Measurements from ENCODE around the gene MAGI2.

Gene MAGI2

DNA sequence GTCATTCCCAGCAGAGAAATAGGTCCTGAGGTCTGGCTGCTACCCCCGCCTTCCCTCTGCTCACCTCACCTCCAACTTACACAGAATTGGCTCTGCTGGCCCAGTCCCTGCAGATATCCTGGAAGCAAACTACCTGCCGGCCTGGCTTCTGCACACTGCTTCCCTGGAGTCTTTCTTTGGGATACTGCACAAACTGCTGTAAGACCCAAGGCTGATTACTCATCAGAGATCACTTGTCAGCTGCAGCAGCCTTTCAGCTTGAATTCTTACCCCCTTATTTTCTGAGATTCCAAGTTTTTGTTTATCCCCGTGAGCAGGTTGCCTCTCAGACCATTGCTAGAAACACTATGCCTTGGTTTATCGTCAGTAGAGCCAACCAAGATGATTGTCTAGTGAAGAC, 1228.5 kb downstream of the MAGI2 start:
- no peak overlapping the region for H4K91ac ChIP-seq (ENCODE audit: low read depth, low read length, poor library complexity)

GRCh38 chr7:78223598-78223997, 1229.9 kb downstream of the MAGI2 start:
- Histone ChIP-seq H3K36me3 (replicated peaks in 1 of 2; ENCODE audit: control insufficient read depth in 2 of 2, insufficient read depth in 2 of 2, low read length in 2 of 2) (no peaks in the 10 kb centered on the region), H2BK15ac (ENCODE audit: low read length) (no peak overlapping the region), H4K8ac (ENCODE audit: low read depth, low read length) (no peak overlapping the region), H3K4me3 (ENCODE audit: low read length in 2 of 2) (no peak overlapping the region), H4K91ac (ENCODE audit: low read depth, low read length, poor library complexity) (no peak overlapping the region), H3K27ac (replicated peaks; ENCODE audit: low read length) (no peak overlapping the region), H2BK120ac (ENCODE audit: low read depth, low read length) (no peak overlapping the region), H3K18ac (ENCODE audit: low read length) (no peak overlapping the region), H2BK12ac (ENCODE audit: low read length) (no peak overlapping the region), H3K27me3 (ENCODE audit: control insufficient read depth in 3 of 3, insufficient read depth in 3 of 3, low read depth in 1 of 3, low read length in 3 of 3) (no peaks in the 10 kb centered on the region), H3K79me1 (ENCODE audit: low read depth, low read length) (no peaks in the 10 kb centered on the region), H2AK5ac (ENCODE audit: low read depth, low read length) (no peak overlapping the region), H3K9ac (ENCODE audit: low read depth, low read length, poor library complexity) (no peak overlapping the region), H2BK5ac (ENCODE audit: low read length) (no peak overlapping the region), H3K14ac (ENCODE audit: low read length) (no peak overlapping the region), H3K4me1 (ENCODE audit: control insufficient read depth in 2 of 2, insufficient read depth in 1 of 2, low read depth in 1 of 2, low read length in 2 of 2) (no peaks in the 10 kb centered on the region), H3K4ac (ENCODE audit: low read length) (no peak overlapping the region), H2AFZ (ENCODE audit: low read length) (no peak overlapping the region), H3K23ac (ENCODE audit: low read depth, low read length, poor library complexity) (no peak overlapping the region), H3K4me2 (ENCODE audit: insufficient read depth, low read length, poor library complexity, severe bottlenecking) (no peak overlapping the region), H3K9me3 (replicated peaks in 1 of 2; ENCODE audit: control insufficient read depth in 2 of 2, insufficient read depth in 1 of 2, low read depth in 1 of 2, low read length in 2 of 2) (peaks cover 0 to 3% of the 10 kb centered on the region in 2 donors)
- DNase-seq (ENCODE audit: low spot score), result no peak
- no CpG with 5 or more reads among the region's 1 CpG for WGBS, 2 donors (ENCODE audit: extremely low coverage in 2 of 2, insufficient read length in 2 of 2, insufficient replicate concordance in 1 of 2)

More for the DNA sequence above, 1228.5 kb downstream of the MAGI2 start:
- H3K23ac ChIP-seq (ENCODE audit: low read depth, low read length, poor library complexity), result no peak overlapping the region
- H2BK15ac ChIP-seq (ENCODE audit: low read length), result no peak overlapping the region
- no peak overlapping the region for H3K14ac ChIP-seq (ENCODE audit: low read length)
- H3K36me3 ChIP-seq (replicated peaks in 1 of 2; ENCODE audit: control insufficient read depth in 2 of 2, insufficient read depth in 2 of 2, low read length in 2 of 2), result no peaks in the 10 kb centered on the region
- DNase-seq (ENCODE audit: low spot score), result no peak
- WGBS, 2 donors (ENCODE audit: extremely low coverage in 2 of 2, insufficient read length in 2 of 2, insufficient replicate concordance in 1 of 2), result no CpG with 5 or more reads among the region's 4 CpGs
- no peaks in the 10 kb centered on the region for H3K79me1 ChIP-seq (ENCODE audit: low read depth, low read length)
- H2BK5ac ChIP-seq (ENCODE audit: low read length), result no peak overlapping the region
- no peak overlapping the region for H2AK5ac ChIP-seq (ENCODE audit: low read depth, low read length)
- H3K27ac ChIP-seq (replicated peaks; ENCODE audit: low read length), result no peak overlapping the region
- H3K4me1 ChIP-seq (ENCODE audit: control insufficient read depth in 2 of 2, insufficient read depth in 1 of 2, low read depth in 1 of 2, low read length in 2 of 2), result no peaks in the 10 kb centered on the region
- no peaks in the 10 kb centered on the region for H3K27me3 ChIP-seq (ENCODE audit: control insufficient read depth in 3 of 3, insufficient read depth in 3 of 3, low read depth in 1 of 3, low read length in 3 of 3)
- H3K4ac ChIP-seq (ENCODE audit: low read length), result no peak overlapping the region
- peaks cover 0 to 3% of the 10 kb centered on the region in 2 donors for H3K9me3 ChIP-seq (replicated peaks in 1 of 2; ENCODE audit: control insufficient read depth in 2 of 2, insufficient read depth in 1 of 2, low read depth in 1 of 2, low read length in 2 of 2)
- no peak overlapping the region for H2AFZ ChIP-seq (ENCODE audit: low read length)
- no peak overlapping the region for H3K9ac ChIP-seq (ENCODE audit: low read depth, low read length, poor library complexity)
- H3K18ac ChIP-seq (ENCODE audit: low read length), result no peak overlapping the region
- H2BK12ac ChIP-seq (ENCODE audit: low read length), result no peak overlapping the region
- no peak overlapping the region for H3K4me2 ChIP-seq (ENCODE audit: insufficient read depth, low read length, poor library complexity, severe bottlenecking)
- H3K4me3 ChIP-seq (ENCODE audit: low read length in 2 of 2), result no peak overlapping the region
- no peak overlapping the region for H2BK120ac ChIP-seq (ENCODE audit: low read depth, low read length)
- no peak overlapping the region for H4K8ac ChIP-seq (ENCODE audit: low read depth, low read length)

GRCh38 chr7:78222001-78222751, 1231.3 kb downstream of the MAGI2 start:
- no CpG with 5 or more reads among the region's 5 CpGs for WGBS, 2 donors (ENCODE audit: extremely low coverage in 2 of 2, insufficient read length in 2 of 2, insufficient replicate concordance in 1 of 2)
- H3K4me1 ChIP-seq (ENCODE audit: control insufficient read depth in 2 of 2, insufficient read depth in 1 of 2, low read depth in 1 of 2, low read length in 2 of 2), result no peaks in the 10 kb centered on the region
- no peaks in the 10 kb centered on the region for H3K27me3 ChIP-seq (ENCODE audit: control insufficient read depth in 3 of 3, insufficient read depth in 3 of 3, low read depth in 1 of 3, low read length in 3 of 3)
- H3K23ac ChIP-seq (ENCODE audit: low read depth, low read length, poor library complexity), result no peak overlapping the region
- H2BK120ac ChIP-seq (ENCODE audit: low read depth, low read length), result no peak overlapping the region
- no peak overlapping the region for H3K18ac ChIP-seq (ENCODE audit: low read length)
- DNase-seq (ENCODE audit: low spot score), result no peak
- no peak overlapping the region for H2AFZ ChIP-seq (ENCODE audit: low read length)
- H2BK12ac ChIP-seq (ENCODE audit: low read length), result no peak overlapping the region
- no peak overlapping the region for H3K27ac ChIP-seq (replicated peaks; ENCODE audit: low read length)
- H2BK15ac ChIP-seq (ENCODE audit: low read length), result no peak overlapping the region
- H2AK5ac ChIP-seq (ENCODE audit: low read depth, low read length), result no peak overlapping the region
- H3K4me3 ChIP-seq (ENCODE audit: low read length in 2 of 2), result no peak overlapping the region
- no peak overlapping the region for H4K91ac ChIP-seq (ENCODE audit: low read depth, low read length, poor library complexity)
- no peak overlapping the region for H3K4ac ChIP-seq (ENCODE audit: low read length)
- H3K9ac ChIP-seq (ENCODE audit: low read depth, low read length, poor library complexity), result no peak overlapping the region
- no peak overlapping the region for H3K4me2 ChIP-seq (ENCODE audit: insufficient read depth, low read length, poor library complexity, severe bottlenecking)
- no peak overlapping the region for H4K8ac ChIP-seq (ENCODE audit: low read depth, low read length)
- no peak overlapping the region for H2BK5ac ChIP-seq (ENCODE audit: low read length)
- no peaks in the 10 kb centered on the region for H3K36me3 ChIP-seq (replicated peaks in 1 of 2; ENCODE audit: control insufficient read depth in 2 of 2, insufficient read depth in 2 of 2, low read length in 2 of 2)
- no peaks in the 10 kb centered on the region for H3K79me1 ChIP-seq (ENCODE audit: low read depth, low read length)
- no peak overlapping the region for H3K14ac ChIP-seq (ENCODE audit: low read length)
- peaks cover 0 to 3% of the 10 kb centered on the region in 2 donors for H3K9me3 ChIP-seq (replicated peaks in 1 of 2; ENCODE audit: control insufficient read depth in 2 of 2, insufficient read depth in 1 of 2, low read depth in 1 of 2, low read length in 2 of 2)

- Histone ChIP-seq H3K9me3 (replicated peaks in 1 of 2; ENCODE audit: control insufficient read depth in 2 of 2, insufficient read depth in 1 of 2, low read depth in 1 of 2, low read length in 2 of 2) (peaks cover 0 to 3% of the 10 kb centered on the region in 2 donors), H2BK5ac (ENCODE audit: low read length) (no peak overlapping the region), H3K4me1 (ENCODE audit: control insufficient read depth in 2 of 2, insufficient read depth in 1 of 2, low read depth in 1 of 2, low read length in 2 of 2) (no peaks in the 10 kb centered on the region), H2AK5ac (ENCODE audit: low read depth, low read length) (no peak overlapping the region), H3K4me3 (ENCODE audit: low read length in 2 of 2) (no peak overlapping the region), H3K4ac (ENCODE audit: low read length) (no peak overlapping the region), H3K4me2 (ENCODE audit: insufficient read depth, low read length, poor library complexity, severe bottlenecking) (no peak overlapping the region), H2BK120ac (ENCODE audit: low read depth, low read length) (no peak overlapping the region), H3K9ac (ENCODE audit: low read depth, low read length, poor library complexity) (no peak overlapping the region), H3K23ac (ENCODE audit: low read depth, low read length, poor library complexity) (no peak overlapping the region), H4K8ac (ENCODE audit: low read depth, low read length) (no peak overlapping the region), H2BK12ac (ENCODE audit: low read length) (no peak overlapping the region), H3K14ac (ENCODE audit: low read length) (no peak overlapping the region), H2AFZ (ENCODE audit: low read length) (no peak overlapping the region), H3K79me1 (ENCODE audit: low read depth, low read length) (no peaks in the 10 kb centered on the region), H3K27me3 (ENCODE audit: control insufficient read depth in 3 of 3, insufficient read depth in 3 of 3, low read depth in 1 of 3, low read length in 3 of 3) (no peaks in the 10 kb centered on the region), H3K27ac (replicated peaks; ENCODE audit: low read length) (no peak overlapping the region), H3K18ac (ENCODE audit: low read length) (no peak overlapping the region), H3K36me3 (replicated peaks in 1 of 2; ENCODE audit: control insufficient read depth in 2 of 2, insufficient read depth in 2 of 2, low read length in 2 of 2) (no peaks in the 10 kb centered on the region), H4K91ac (ENCODE audit: low read depth, low read length, poor library complexity) (no peak overlapping the region), H2BK15ac (ENCODE audit: low read length) (no peak overlapping the region)
- no CpG with 5 or more reads among the region's 5 CpGs for WGBS, 2 donors (ENCODE audit: extremely low coverage in 2 of 2, insufficient read length in 2 of 2, insufficient replicate concordance in 1 of 2)
- DNase-seq (ENCODE audit: low spot score), result no peak
Observed at GRCh38 chr7:78220754-78221153, 1232.7 kb downstream of the MAGI2 start.

Data from neuronal stem cell (in vitro differentiated cells).